Heart left ventricle (tissue), 16 donors: Measurements from ENCODE around the gene CASP8. TPM values are rescaled to one million over a fixed set of nuclear protein-coding genes. Genes with fewer than 3 reads are reported as not detected.

Experiments used
- ATAC-seq, 4 donors: fragments of 200-7000 bp; cut with Tn5 transposase; one replicate each; pipeline ENCODE4 v1.9.1; 2020 to 2022; ENCODE audit warnings: moderate library complexity in 4 of 4, mild to moderate bottlenecking in 3 of 4, moderate number of reproducible peaks in 1 of 4
- DNase-seq, 5 donors: peaks; one replicate each; pipeline ENCODE4 v3.0.0-alpha.2; 2020
- H3K27ac ChIP-seq, 12 donors: fragments of 200-600 bp; sonication (generic) in 4 of 12; one replicate each; pipeline versions ENCODE4 v1.5.0 to v1.8.0; 2016 to 2022; ENCODE audit warnings: mild to moderate bottlenecking in 2 of 12
- H3K27me3 ChIP-seq, 9 donors: fragments of 200-600 bp; sonication (generic) in 2 of 9; one replicate each; pipeline versions ENCODE4 v1.5.1 to v1.8.0; 2016 to 2022; ENCODE audit warnings: mild to moderate bottlenecking in 3 of 9
- H3K36me3 ChIP-seq, 9 donors: fragments of 200-600 bp; sonication (generic) in 2 of 9; one replicate each; pipeline versions ENCODE4 v1.5.0 to v1.8.0; 2018 to 2022; ENCODE audit warnings: mild to moderate bottlenecking in 2 of 9
- H3K4me1 ChIP-seq, 12 donors: fragments of 200-600 bp; sonication (generic) in 4 of 12; one replicate each; pipeline versions ENCODE4 v1.5.0 to v1.8.0; 2016 to 2022; ENCODE audit warnings: mild to moderate bottlenecking in 3 of 12
- H3K4me3 ChIP-seq, 12 donors: fragments of 200-600 bp; sonication (generic) in 4 of 12; one replicate each; pipeline versions ENCODE4 v1.5.0 to v1.8.0; 2017 to 2022; ENCODE audit warnings: mild to moderate bottlenecking in 9 of 12, moderate library complexity in 4 of 12
- H3K9me3 ChIP-seq, 12 donors: fragments of 200-600 bp; sonication (generic) in 4 of 12; one replicate each; pipeline versions ENCODE4 v1.5.0 to v1.8.0; 2016 to 2022; ENCODE audit warnings: mild to moderate bottlenecking in 1 of 12
- CTCF ChIP-seq, 12 donors: fragments of 200-600 bp; sonication (generic) in 4 of 12; IDR thresholded peaks; one replicate each; pipeline versions ENCODE4 v1.5.0 to v1.8.0; 2018 to 2022; ENCODE audit warnings: antibody characterized with exemption in 12 of 12, mild to moderate bottlenecking in 5 of 12
- POLR2A ChIP-seq, 2 donors: fragments of 450-650 bp; IDR thresholded peaks; one replicate each; pipeline ENCODE4 v1.6.1; 2017; ENCODE audit warnings: antibody characterized with exemption in 2 of 2, mild to moderate bottlenecking in 2 of 2, moderate library complexity in 2 of 2
- WGBS, 4 donors: extraction: QIAGEN DNeasy Blood & Tissue Kit in 2 of 4; methylation state at CpG; one replicate each; pipeline versions ENCODE4 v1.1.5 to v1.1.7; 2013 to 2018; 5-methylcytosine and 5-hydroxymethylcytosine counted together
- intact Hi-C, 10 donors: fragments of 100-400 bp; cut with DNase I; formaldehyde crosslinking; loops; one replicate each; pipeline versions ENCODE4 v1.11.1 to v1.14.2; 2022
- long read RNA-seq, 3 donors: library from polyadenylated mRNA; unstranded; transcript quantifications; one replicate each; pipeline ENCODE4 v2.0.0, GENCODE V29; 2020 to 2021
- polyA plus RNA-seq, 2 donors: library from polyadenylated mRNA; stranded (reverse); fragments of 200-250 nt; gene quantifications; one replicate each; pipeline ENCODE4 v1.2.3, GENCODE V29; 2013
- total RNA-seq, 9 donors: library from RNA; depleted of rRNA in 2 of 9; stranded (reverse); fragments of >200 nt in 2 of 9; fragmentation: NEBNext Ultra II Directional in 3 of 9; extraction: Animal tissue kit (Norgen Biotek cat#: 25700) in 3 of 9; gene quantifications; one replicate each; pipeline versions ENCODE4 v1.1.0 to v1.2.4, GENCODE V29; 2016 to 2023
- donor health status: ischemic (EF 13 %, LVEDD 7.1; RV severe dilation, severe dysfunction).
- donor health status: healthy with polysubstance abuse.
- donor health status: DM: no; HTN: yes; CAD: no.
- donor health status: DM: no; HTN: no; CAD: no.
- donor health status: ischemic (EF 25% LVEDD 6.9; RV normal size, moderate dysfunction).
- donor health status: ischemic (EF 25% LVEDD 5.7; RV mildly dilated, moderate dysfunction).
- donor health status: healthy.
- donor health status: DM: yes; HTN: yes; CAD: no.
- donor health status: ischemic (EF 35%, LVEDD 5.7; RV mildly dilated, moderate dysfunction).
- donor health status: nonischemic (EF 11% LVEDD 7.7; RV severe dilation, severe dysfunction).
- donor health status: DM: yes; HTN: yes; CAD: no.
- donor health status: PGD.
- donor health status: ischemic (EF 29% LVEDD 5.4; RV normal size, mild dysfunction).
- donor health status: nonischemic (EF 23%, LVEDD 6.1; RV moderate dilation, normal function).

CASP8 gene
- total RNA-seq = 10 to 100 TPM in 1 of 9 donors, 1 to 10 TPM in 8; 2.0 to 15.7 (median 3.0) TPM
- 1 to 10 TPM; 1.8 to 2.9 TPM for polyA plus RNA-seq
- long read RNA-seq, donor 1, partial matches to known transcripts = 0 of 2 reads
- long read RNA-seq, donor 1, other reads (novel, unspliced or antisense) = 2 of 2 reads
- long read RNA-seq, donor 2, partial matches to known transcripts = 0 of 6 reads
- long read RNA-seq, donor 2, other reads (novel, unspliced or antisense) = 6 of 6 reads
- long read RNA-seq, donor 3, partial matches to known transcripts = 0 of 2 reads
- long read RNA-seq, donor 3, other reads (novel, unspliced or antisense) = 2 of 2 reads

- H3K4me1 ChIP-seq = peaks cover 0 to 81% (median 10%) of the 10 kb centered on the region in 12 donors
- TF ChIP-seq CTCF (IDR thresholded peaks at IDR 0.05) = no peak
- no peaks in the 10 kb centered on the region for H3K27me3 ChIP-seq
- H3K36me3 ChIP-seq = no peaks in the 10 kb centered on the region
- WGBS, 4 donors = 81 to 91% (median 85%) methylated on average over 10 of the region's 10 CpGs
- DNase-seq (peak in 4 of 5 donors; percentile 25 to 60 (median 34)), ATAC-seq (peak in 2 of 4 donors; percentile 14 to 67)
- H3K9me3 ChIP-seq = no peaks in the 10 kb centered on the region
- peak within 1 kb of the TSS in 5 of 12 donors; percentile 11 to 97 (median 83) for H3K27ac ChIP-seq
- peak within 1 kb of the TSS in 8 of 12 donors; percentile 7 to 73 (median 61) for H3K4me3 ChIP-seq
- intact Hi-C loops = loop anchor here in 1 of 10 donors (5.0 kb wide), 1 partner anchor 97 kb away; the partner anchor contains the start of gene FLACC1
Observed at GRCh38 chr2:201260302-201260800, at the start of gene CASP8. Gene CASP8 (plus strand): TSS chr2:201260536. CDS start chr2:201266487, 5,951 bp downstream.

GRCh38 chr2:201215963-201216362, 44.4 kb upstream of the CASP8 start:
- Histone ChIP-seq H3K27me3 (no peaks in the 10 kb centered on the region), H3K4me3 (no peak overlapping the region), H3K4me1 (peaks cover 2 to 30% (median 22%) of the 10 kb centered on the region in 12 donors), H3K36me3 (peaks cover 0 to 38% (median 22%) of the 10 kb centered on the region in 9 donors), H3K27ac (no peak overlapping the region), H3K9me3 (no peaks in the 10 kb centered on the region)
- DNase-seq = no peak
- TF ChIP-seq POLR2A (IDR thresholded peaks at IDR 0.05) (no peak), CTCF (IDR thresholded peaks at IDR 0.05) (no peak)
- WGBS, 4 donors = 94 to 97% (median 97%) methylated on average over 4 of the region's 4 CpGs
- ATAC-seq = no peak
- intact Hi-C loops = no loop called here

DNA sequence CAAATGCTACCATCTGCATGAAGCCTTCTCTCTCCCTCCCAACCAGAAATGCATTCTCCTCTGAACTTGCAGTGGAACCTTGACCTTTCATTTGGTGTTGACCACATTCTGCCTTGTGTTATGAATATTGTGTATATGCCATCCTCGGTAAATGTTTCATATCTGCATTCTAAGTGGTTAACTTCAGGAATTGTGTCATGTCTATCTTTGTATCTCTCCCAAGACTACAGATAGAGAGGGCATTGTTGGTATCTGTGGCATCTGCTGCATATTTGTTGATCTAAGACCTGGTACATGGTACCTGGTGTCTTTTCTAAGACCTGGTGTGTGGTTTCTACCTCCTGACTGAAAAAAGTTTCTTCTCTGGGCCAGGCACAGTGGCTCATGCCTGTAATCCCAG, 43.4 kb upstream of the CASP8 start:
- Histone ChIP-seq H3K4me3 (no peak overlapping the region), H3K27me3 (no peaks in the 10 kb centered on the region), H3K36me3 (peaks cover 0 to 33% (median 19%) of the 10 kb centered on the region in 9 donors), H3K9me3 (no peaks in the 10 kb centered on the region), H3K4me1 (peaks cover 2 to 32% (median 23%) of the 10 kb centered on the region in 12 donors), H3K27ac (no peak overlapping the region)
- 82 to 100% (median 85%) methylated on average over 1 of the region's 1 CpG for WGBS, 4 donors
- intact Hi-C loops = no loop called here
- no peak for DNase-seq
- ATAC-seq = no peak
- TF ChIP-seq POLR2A (IDR thresholded peaks at IDR 0.05) = no peak
- no peak for TF ChIP-seq CTCF (IDR thresholded peaks at IDR 0.05)

DNA sequence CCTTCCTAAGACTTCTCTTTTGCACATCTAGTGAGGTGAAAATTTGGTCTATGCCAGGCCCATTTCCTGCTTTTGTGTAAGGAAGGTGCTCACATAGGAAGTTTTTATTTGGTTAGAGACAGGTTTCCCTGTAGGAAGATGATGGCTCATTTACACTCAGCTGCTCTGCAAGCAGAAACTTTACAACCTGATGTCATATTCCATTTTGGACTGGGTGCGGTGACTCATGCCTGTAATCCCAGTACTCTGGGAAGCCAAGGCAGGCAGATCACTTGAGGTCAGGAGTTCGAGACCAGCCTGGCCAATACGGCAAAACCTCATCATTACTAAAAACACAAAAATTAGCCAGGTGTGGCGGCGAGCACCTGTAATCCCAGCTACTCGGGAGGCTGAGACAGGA, 41.6 kb upstream of the CASP8 start:
- WGBS, 4 donors = 73 to 87% (median 83%) methylated on average over 6 of the region's 6 CpGs
- H3K4me1 ChIP-seq = peaks cover 2 to 33% (median 24%) of the 10 kb centered on the region in 12 donors

More for the DNA sequence above, 41.6 kb upstream of the CASP8 start:
- ATAC-seq = peak in 3 of 4 donors; percentile 59 to 75 (median 74)
- no peak for DNase-seq
- intact Hi-C loops = no loop called here
- TF ChIP-seq POLR2A (IDR thresholded peaks at IDR 0.05) (no peak), CTCF (IDR thresholded peaks at IDR 0.05) (no peak)
- Histone ChIP-seq H3K27me3 (no peaks in the 10 kb centered on the region), H3K9me3 (no peaks in the 10 kb centered on the region), H3K27ac (peak overlapping the region in 6 of 12 donors; percentile 22 to 84 (median 42)), H3K36me3 (peaks cover 0 to 33% (median 19%) of the 10 kb centered on the region in 9 donors), H3K4me3 (no peak overlapping the region)
